Aorta (tissue), 5 donors: ENCODE measurements around the gene CAPN11. TPM values are rescaled to one million over a fixed set of nuclear protein-coding genes. Genes with fewer than 3 reads are reported as not detected.

Source experiments
- ATAC-seq: fragments of 200-7000 bp; cut with Tn5 transposase; one replicate; pipeline ENCODE4 v1.9.1; 2022; ENCODE audit warnings: moderate library complexity; ENCODE audit not compliant: low FRiP score
- DNase-seq, 2 donors: peaks; one replicate each; pipeline ENCODE4 v3.0.0-alpha.2; 2020
- H3K27ac ChIP-seq, 2 donors: one replicate each; pipeline ENCODE4 v1.5.1; 2013; ENCODE audit warnings: low read length in 2 of 2, mild to moderate bottlenecking in 2 of 2, moderate library complexity in 2 of 2, control low read depth in 1 of 2, inconsistent platforms in 1 of 2, low read depth in 1 of 2
- H3K27me3 ChIP-seq, 2 donors: one replicate each; pipeline ENCODE4 v1.6.1; 2013; ENCODE audit warnings: control low read depth in 1 of 2, low read length in 1 of 2, mild to moderate bottlenecking in 1 of 2, moderate library complexity in 1 of 2; ENCODE audit not compliant: insufficient read depth in 2 of 2, control insufficient read depth in 1 of 2
- H3K36me3 ChIP-seq, 2 donors: one replicate each; pipeline ENCODE4 v1.6.1; 2013; ENCODE audit warnings: control low read depth in 1 of 2, low read length in 1 of 2, mild to moderate bottlenecking in 1 of 2; ENCODE audit not compliant: insufficient read depth in 2 of 2, control insufficient read depth in 1 of 2
- H3K4me1 ChIP-seq, 2 donors: one replicate each; pipeline ENCODE4 v1.6.1; 2013; ENCODE audit warnings: low read length in 2 of 2, control low read depth in 1 of 2, mild to moderate bottlenecking in 1 of 2, moderate library complexity in 1 of 2; ENCODE audit not compliant: insufficient read depth in 2 of 2, control insufficient read depth in 1 of 2
- H3K4me3 ChIP-seq, 2 donors: one replicate each; pipeline ENCODE4 v1.5.1; 2013; ENCODE audit warnings: low read length in 2 of 2, control low read depth in 1 of 2, mild to moderate bottlenecking in 1 of 2
- H3K9me3 ChIP-seq: one replicate; pipeline ENCODE4 v1.6.1; 2013; ENCODE audit warnings: mild to moderate bottlenecking, low read length; ENCODE audit not compliant: control insufficient read depth
- WGBS, 2 donors: extraction: QIAGEN DNeasy Blood & Tissue Kit; methylation state at CpG; one replicate each; pipeline ENCODE4 v1.1.7; 2013; 5-methylcytosine and 5-hydroxymethylcytosine counted together
- intact Hi-C, 2 donors: fragments of 100-400 bp; cut with DNase I; formaldehyde crosslinking; loops; one replicate each; pipeline versions ENCODE4 v1.14.2 to v1.15.0; 2022
- polyA plus RNA-seq, 2 donors: library from polyadenylated mRNA; stranded (reverse); fragments of 200-250 nt; gene quantifications; one replicate each; pipeline ENCODE4 v1.2.3, GENCODE V29; 2013
- total RNA-seq, 2 donors: library from RNA; stranded (reverse); fragmentation: NEBNext Ultra II Directional; extraction: Animal tissue kit (Norgen Biotek cat#: 25700); gene quantifications; one replicate each; pipeline ENCODE4 v1.2.1, GENCODE V29; 2021
- donor health status: healthy with polysubstance abuse.
- donor health status: Bipolar disorder and iron deficiency.
- donor health status: DM: no; HTN: no; CAD: no.
- donor health status: DM: no; HTN: no; CAD: no.
- donor health status: DM: yes; HTN: yes; CAD: no.

The CAPN11 gene
- total and polyA plus RNA-seq, 4 donors, result 0.46 to 2.2 (median 0.81) TPM; not detected in 1

GRCh38 chr6:44149369-44150012 is 9.1 kb upstream of the CAPN11 start:
- Histone ChIP-seq H3K9me3 (no peaks in the 10 kb centered on the region), H3K4me1 (no peaks in the 10 kb centered on the region), H3K27me3 (no peaks in the 10 kb centered on the region), H3K27ac (no peak overlapping the region), H3K36me3 (peaks cover 2 to 3% of the 10 kb centered on the region in 2 donors), H3K4me3 (no peak overlapping the region)
- ATAC-seq (no peak), DNase-seq (no peak)
- intact Hi-C loops, result loop anchor here in 1 of 2 donors (10.0 kb wide), 1 partner anchor 185 kb away; no protein-coding TSS in a partner anchor
- WGBS, 2 donors, result 85 to 86% methylated on average over 7 of the region's 7 CpGs

- H3K36me3 ChIP-seq, result peaks cover 2 to 3% of the 10 kb centered on the region in 2 donors
- no peaks in the 10 kb centered on the region for H3K4me1 ChIP-seq
- 60 to 61% methylated on average over 3 of the region's 3 CpGs for WGBS, 2 donors
- no peak overlapping the region for H3K4me3 ChIP-seq
- DNase-seq (peak in 1 of 2 donors; percentile 10), ATAC-seq (no peak)
- no peak overlapping the region for H3K27ac ChIP-seq
- H3K9me3 ChIP-seq, result no peaks in the 10 kb centered on the region
- no peaks in the 10 kb centered on the region for H3K27me3 ChIP-seq
- intact Hi-C loops, result loop anchor here in 1 of 2 donors (10.0 kb wide), 1 partner anchor 184 kb away; no protein-coding TSS in a partner anchor
Measured at GRCh38 chr6:44150317-44150917, 8.2 kb upstream of the CAPN11 start.

- peak; percentile 84 for ATAC-seq
- H3K27me3 ChIP-seq, result no peaks in the 10 kb centered on the region
Measured at GRCh38 chr6:44151348-44152108, 7.1 kb upstream of the CAPN11 start.

GRCh38 chr6:44152109-44152461 is 6.5 kb upstream of the CAPN11 start:
- Histone ChIP-seq H3K27ac (no peak overlapping the region), H3K36me3 (peaks cover 2 to 3% of the 10 kb centered on the region in 2 donors), H3K4me3 (no peak overlapping the region), H3K4me1 (no peaks in the 10 kb centered on the region), H3K9me3 (no peaks in the 10 kb centered on the region), H3K27me3 (no peaks in the 10 kb centered on the region)
- intact Hi-C loops, result loop anchor here (1.0 to 10.0 kb wide), 3 partner anchors 55 to 183 kb away; no protein-coding TSS in a partner anchor
- DNase-seq, result no peak
- no peak for ATAC-seq
- 53 to 58% methylated on average over 8 of the region's 8 CpGs for WGBS, 2 donors

More at GRCh38 chr6:44151348-44152108, 7.1 kb upstream of the CAPN11 start:
- 23 to 25% methylated on average over 30 to 31 of the region's 31 CpGs for WGBS, 2 donors
- no peaks in the 10 kb centered on the region for H3K4me1 ChIP-seq
- peaks cover 2 to 3% of the 10 kb centered on the region in 2 donors for H3K36me3 ChIP-seq
- H3K27ac ChIP-seq, result no peak overlapping the region
- peak; percentile 82 to 92 for DNase-seq
- intact Hi-C loops, result loop anchor here (1.0 to 10.0 kb wide), 3 partner anchors 54 to 183 kb away; no protein-coding TSS in a partner anchor
- H3K4me3 ChIP-seq, result no peak overlapping the region
- H3K9me3 ChIP-seq, result no peaks in the 10 kb centered on the region

GRCh38 chr6:44152533-44152932 is 6.1 kb upstream of the CAPN11 start:
- no peak overlapping the region for H3K4me3 ChIP-seq
- 92% methylated on average over 19 of the region's 19 CpGs for WGBS, 2 donors
- H3K36me3 ChIP-seq, result peaks cover under 1 to 2% of the 10 kb centered on the region in 2 donors
- H3K27ac ChIP-seq, result no peak overlapping the region
- intact Hi-C loops, result loop anchor here (1.0 to 10.0 kb wide), 3 partner anchors 55 to 182 kb away; no protein-coding TSS in a partner anchor
- H3K27me3 ChIP-seq, result no peaks in the 10 kb centered on the region
- no peaks in the 10 kb centered on the region for H3K9me3 ChIP-seq
- no peaks in the 10 kb centered on the region for H3K4me1 ChIP-seq
- ATAC-seq (no peak), DNase-seq (peak in 1 of 2 donors; percentile 29)

GRCh38 chr6:44154067-44154466 is 4.6 kb upstream of the CAPN11 start:
- intact Hi-C loops, result loop anchor here in 1 of 2 donors (10.0 kb wide), 1 partner anchor 181 kb away; no protein-coding TSS in a partner anchor
- no peak for ATAC-seq
- WGBS, 2 donors, result 89 to 91% methylated on average over 12 of the region's 12 CpGs
- no peak overlapping the region for H3K27ac ChIP-seq
- H3K9me3 ChIP-seq, result no peaks in the 10 kb centered on the region
- H3K36me3 ChIP-seq, result peaks cover 0 to 2% of the 10 kb centered on the region in 2 donors
- no peaks in the 10 kb centered on the region for H3K27me3 ChIP-seq
- DNase-seq, result peak in 1 of 2 donors; percentile 33
- H3K4me3 ChIP-seq, result no peak overlapping the region
- H3K4me1 ChIP-seq, result no peaks in the 10 kb centered on the region

GRCh38 chr6:44156494-44157151 is 2.0 kb upstream of the CAPN11 start:
- H3K27me3 ChIP-seq, result no peaks in the 10 kb centered on the region
- ATAC-seq, result no peak
- no peak for DNase-seq
- no peak overlapping the region for H3K27ac ChIP-seq
- WGBS, 2 donors, result 78 to 82% methylated on average over 9 of the region's 9 CpGs
- H3K9me3 ChIP-seq, result no peaks in the 10 kb centered on the region
- H3K4me1 ChIP-seq, result no peaks in the 10 kb centered on the region
- intact Hi-C loops, result loop anchor here in 1 of 2 donors (10.0 kb wide), 1 partner anchor 178 kb away; no protein-coding TSS in a partner anchor
- no peak overlapping the region for H3K4me3 ChIP-seq
- H3K36me3 ChIP-seq, result peaks cover 0 to 2% of the 10 kb centered on the region in 2 donors

GRCh38 chr6:44157152-44157521 is 1.5 kb upstream of the CAPN11 start:
- Histone ChIP-seq H3K4me3 (no peak overlapping the region), H3K9me3 (no peaks in the 10 kb centered on the region), H3K27ac (no peak overlapping the region), H3K4me1 (no peaks in the 10 kb centered on the region), H3K27me3 (no peaks in the 10 kb centered on the region), H3K36me3 (peaks cover 0 to 2% of the 10 kb centered on the region in 2 donors)
- DNase-seq, result no peak
- no peak for ATAC-seq
- intact Hi-C loops, result loop anchor here in 1 of 2 donors (10.0 kb wide), 1 partner anchor 178 kb away; no protein-coding TSS in a partner anchor
- WGBS, 2 donors, result 73 to 87% methylated on average over 11 of the region's 11 CpGs
